Nephron (organoid): Measurements from ENCODE around the gene SPG11.
"Not testable (repeated sequence)": the region's sequence is repeated elsewhere in the genome, so short reads cannot be mapped to it uniquely, and the experiment has no call there.

Experiments
- H3K27ac Mint-ChIP-seq, 3 experiments: 2 replicates each; pipeline ENCODE4 v1.8.0; 2020; ENCODE audit warnings: mixed read lengths in 3 of 3, mild to moderate bottlenecking in 2 of 3, moderate library complexity in 1 of 3
- H3K27me3 Mint-ChIP-seq: 2 replicates; pipeline ENCODE4 v1.8.0; 2021; ENCODE audit warnings: low read depth, mild to moderate bottlenecking, moderate library complexity, mixed read lengths
- H3K36me3 Mint-ChIP-seq: 2 replicates; pipeline ENCODE4 v1.8.0; 2020; ENCODE audit warnings: low read depth, mixed read lengths
- H3K4me1 Mint-ChIP-seq: 2 replicates; pipeline ENCODE4 v1.8.0; 2020; ENCODE audit warnings: mixed read lengths
- H3K4me3 Mint-ChIP-seq, 3 experiments: 2 replicates each; pipeline ENCODE4 v1.8.0; 2020; ENCODE audit warnings: mild to moderate bottlenecking in 3 of 3, mixed read lengths in 3 of 3, moderate library complexity in 2 of 3
- H3K9me3 Mint-ChIP-seq: 2 replicates; pipeline ENCODE4 v1.8.0; 2020; ENCODE audit warnings: mixed read lengths
- CTCF ChIP-seq, 3 experiments: fragments of 200-600 bp; sonication (generic); IDR thresholded peaks; one replicate each; pipeline ENCODE4 v1.5.0; 2021; ENCODE audit warnings: antibody characterized with exemption in 3 of 3; ENCODE audit not compliant: unreplicated experiment in 3 of 3

Gene SPG11

GRCh38 chr15:44706946-44707636 lies 43.6 kb upstream of the SPG11 start:
- H3K9me3 Mint-ChIP-seq = peaks cover 20% of the 10 kb centered on the region
- H3K27ac Mint-ChIP-seq = no peak overlapping the region
- peaks cover 12% of the 10 kb centered on the region for H3K27me3 Mint-ChIP-seq
- peaks cover 10% of the 10 kb centered on the region for H3K4me1 Mint-ChIP-seq
- no peaks in the 10 kb centered on the region for H3K36me3 Mint-ChIP-seq
- no peak for TF ChIP-seq CTCF (IDR thresholded peaks at IDR 0.05; ENCODE audit: unreplicated experiment in 3 of 3)
- no peak overlapping the region for H3K4me3 Mint-ChIP-seq

- H3K27me3 Mint-ChIP-seq = peaks cover 12% of the 10 kb centered on the region
- peaks cover 9% of the 10 kb centered on the region for H3K4me1 Mint-ChIP-seq
- no peaks in the 10 kb centered on the region for H3K36me3 Mint-ChIP-seq
- no peak for TF ChIP-seq CTCF (IDR thresholded peaks at IDR 0.05; ENCODE audit: unreplicated experiment in 3 of 3)
- no peak overlapping the region for H3K27ac Mint-ChIP-seq
- peaks cover 26% of the 10 kb centered on the region for H3K9me3 Mint-ChIP-seq
- H3K4me3 Mint-ChIP-seq = no peak overlapping the region
Observed at GRCh38 chr15:44706401-44706800, 42.9 kb upstream of the SPG11 start.

- peaks cover 12% of the 10 kb centered on the region for H3K27me3 Mint-ChIP-seq
- no peak overlapping the region for H3K27ac Mint-ChIP-seq
- no peak for TF ChIP-seq CTCF (IDR thresholded peaks at IDR 0.05; ENCODE audit: unreplicated experiment in 3 of 3)
- peaks cover 6% of the 10 kb centered on the region for H3K4me1 Mint-ChIP-seq
- H3K36me3 Mint-ChIP-seq = no peaks in the 10 kb centered on the region
- peaks cover 26% of the 10 kb centered on the region for H3K9me3 Mint-ChIP-seq
- no peak overlapping the region for H3K4me3 Mint-ChIP-seq
Observed at GRCh38 chr15:44705986-44706385, 42.5 kb upstream of the SPG11 start.

- H3K27ac Mint-ChIP-seq, H3K36me3 Mint-ChIP-seq, H3K4me1 Mint-ChIP-seq: not testable (repeated sequence)
Observed at GRCh38 chr15:44700676-44701075, 37.2 kb upstream of the SPG11 start.

GRCh38 chr15:44698641-44699040 lies 35.2 kb upstream of the SPG11 start:
- H3K4me1 Mint-ChIP-seq = no peaks in the 10 kb centered on the region
- H3K27ac Mint-ChIP-seq = no peak overlapping the region
- H3K4me3 Mint-ChIP-seq = no peak overlapping the region
- no peaks in the 10 kb centered on the region for H3K36me3 Mint-ChIP-seq
- peaks cover 19% of the 10 kb centered on the region for H3K9me3 Mint-ChIP-seq
- H3K27me3 Mint-ChIP-seq = peaks cover 4% of the 10 kb centered on the region
- no peak for TF ChIP-seq CTCF (IDR thresholded peaks at IDR 0.05; ENCODE audit: unreplicated experiment in 3 of 3)

More at GRCh38 chr15:44700676-44701075, 37.2 kb upstream of the SPG11 start:
- peaks cover 31% of the 10 kb centered on the region for H3K9me3 Mint-ChIP-seq
- H3K4me3 Mint-ChIP-seq = not testable (repeated sequence)
- peaks cover 15% of the 10 kb centered on the region for H3K27me3 Mint-ChIP-seq

- Mint-ChIP-seq H3K36me3 (no peaks in the 10 kb centered on the region), H3K27me3 (peaks cover 4% of the 10 kb centered on the region), H3K9me3 (peaks cover 10% of the 10 kb centered on the region), H3K4me1 (no peaks in the 10 kb centered on the region), H3K4me3 (no peak overlapping the region), H3K27ac (no peak overlapping the region)
- no peak for TF ChIP-seq CTCF (IDR thresholded peaks at IDR 0.05; ENCODE audit: unreplicated experiment in 3 of 3)
Observed at GRCh38 chr15:44697014-44697413, 33.6 kb upstream of the SPG11 start.
